A673 (cell line): ENCODE results near the gene CLEC18B. TPM values are rescaled to one million over a fixed set of nuclear protein-coding genes. Genes with fewer than 3 reads are reported as not detected.
A peak's percentile ranks its signal among the peaks of the same experiment; 100 is the strongest.
"Not testable (repeated sequence)": the region's sequence is repeated elsewhere in the genome, so short reads cannot be mapped to it uniquely, and the experiment has no call there.

Source experiments
- BruUV-seq: library from RNA; stranded (reverse); fragments of 400-500 nt; replicated peaks from 2 replicates; lab custom pipeline; 2021; lab: Mats Ljungman, UMichigan
- CTCF ChIA-PET: fragments of 300-600 bp; sonication (Branson Sonifier 250); formaldehyde crosslinking; loops from one replicate; lab custom pipeline; 2022; ENCODE audit warnings: antibody characterized with exemption; lab: Charles Lee
- POLR2A ChIA-PET: fragments of 300-600 bp; sonication (Branson Sonifier 250); formaldehyde crosslinking; loops from one replicate; lab custom pipeline; 2022; ENCODE audit warnings: antibody characterized with exemption; ENCODE audit not compliant: low non-redundant PET; lab: Charles Lee
- DNase-seq: peaks from one replicate; pipeline ENCODE4 v3.0.0-alpha.2; 2015; ENCODE audit warnings: low spot score
- H3K27ac ChIP-seq: fragments of 200-600 bp; sonication (generic); 2 replicates; pipeline ENCODE4 v1.5.1; 2016; ENCODE audit warnings: mixed run types, low read depth, mild to moderate bottlenecking, mixed read lengths, antibody characterized with exemption, low read length; ENCODE audit not compliant: poor library complexity, severe bottlenecking
- H3K27me3 ChIP-seq: fragments of 200-600 bp; sonication (generic); replicated peaks from 2 replicates; pipeline ENCODE4 v1.6.1; 2017; ENCODE audit warnings: mixed run types, low read depth, mild to moderate bottlenecking, mixed read lengths, antibody characterized with exemption, low read length; ENCODE audit not compliant: insufficient read depth, poor library complexity
- H3K36me3 ChIP-seq: fragments of 200-600 bp; sonication (generic); 2 replicates; pipeline ENCODE4 v1.6.1; 2016; ENCODE audit warnings: mixed run types, mild to moderate bottlenecking, mixed read lengths, antibody characterized with exemption, low read length; ENCODE audit not compliant: insufficient read depth, poor library complexity, severe bottlenecking
- H3K4me1 ChIP-seq: fragments of 200-600 bp; sonication (generic); 2 replicates; pipeline ENCODE4 v1.6.1; 2017; ENCODE audit warnings: mixed run types, mild to moderate bottlenecking, mixed read lengths, antibody characterized with exemption, low read length; ENCODE audit not compliant: insufficient read depth, poor library complexity, severe bottlenecking
- H3K4me3 ChIP-seq: fragments of 200-600 bp; sonication (generic); 2 replicates; pipeline ENCODE4 v1.5.1; 2016; ENCODE audit warnings: low read depth, mixed run types, mild to moderate bottlenecking, mixed read lengths, low read length; ENCODE audit not compliant: poor library complexity, severe bottlenecking
- H3K9me3 ChIP-seq: fragments of 200-600 bp; sonication (generic); 2 replicates; pipeline ENCODE4 v1.6.1; 2016; ENCODE audit warnings: mixed run types, low read depth, mild to moderate bottlenecking, mixed read lengths, antibody characterized with exemption, low read length; ENCODE audit not compliant: poor library complexity, severe bottlenecking
- EZH2 ChIP-seq: fragments of 200-600 bp; sonication (generic); IDR thresholded peaks from 2 replicates; pipeline ENCODE4 v1.6.1; 2017; ENCODE audit warnings: borderline replicate concordance, low read depth, mild to moderate bottlenecking, mixed read lengths, antibody characterized with exemption, low read length; ENCODE audit not compliant: poor library complexity, severe bottlenecking
- intact Hi-C: fragments of 100-400 bp; cut with micrococcal nuclease; formaldehyde crosslinking; loops from one replicate; pipeline ENCODE4 v1.10.0; 2022; ENCODE audit not compliant: unreplicated experiment
- total RNA-seq: library from RNA; stranded (reverse); gene quantifications from 2 replicates; pipeline ENCODE4 v1.2.3, GENCODE V29; 2021
- TF ChIP-seq, protein P1 (sequence below): fragments of 300-800, 200-600 bp; sonication (generic); conservative IDR thresholded peaks from 2 replicates; pipeline ENCODE4 v1.5.1; 2017; ENCODE audit warnings: low read depth, mild to moderate bottlenecking, antibody characterized with exemption, low read length, moderate library complexity, mixed read lengths

CLEC18B gene
- total RNA-seq, 1 experiment from 2014 or later = 37.7 TPM

DNA sequence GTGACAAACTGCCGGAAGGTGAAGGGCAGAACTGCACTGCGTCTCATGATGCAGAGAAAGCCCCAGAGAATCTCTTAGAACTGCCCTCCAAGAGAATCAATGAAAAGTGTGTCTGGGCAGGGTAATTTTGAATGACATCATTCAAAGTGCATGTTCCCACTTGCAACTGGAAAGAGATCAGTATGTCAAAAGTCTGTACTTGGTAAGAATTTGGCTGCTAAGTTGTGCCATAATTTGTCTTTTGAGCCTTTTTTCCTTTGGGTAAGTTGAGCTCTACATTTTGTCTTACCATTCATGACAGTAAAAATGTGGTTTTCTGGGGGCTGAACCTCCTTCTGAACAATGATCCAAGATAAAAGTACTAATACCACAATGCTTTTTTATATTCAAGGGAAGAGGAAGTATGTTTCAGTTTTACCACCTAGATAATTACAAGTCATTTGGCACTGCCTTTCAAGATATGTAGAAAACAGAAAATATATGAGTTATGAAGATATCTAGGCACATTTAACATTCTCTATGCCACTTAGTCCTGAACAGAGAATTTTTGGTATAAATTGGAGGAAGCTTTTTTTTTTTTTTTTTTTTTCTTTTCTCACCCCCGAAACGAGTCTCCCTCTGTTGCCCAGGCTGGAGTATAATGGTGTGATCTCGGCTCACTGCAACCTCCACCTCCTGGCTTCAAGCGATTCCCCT lies 38.8 kb downstream of the CLEC18B start:
- DNase-seq, H3K4me1 ChIP-seq, H3K36me3 ChIP-seq, H3K4me3 ChIP-seq, H3K9me3 ChIP-seq, intact Hi-C loops, H3K27me3 ChIP-seq, H3K27ac ChIP-seq, CTCF ChIA-PET: not testable (repeated sequence)
- TSS peak; percentile 30 for BruUV-seq
- POLR2A ChIA-PET = interaction anchor here (0.6 kb wide), 1 partner anchor 8 kb away, joined by 3 read pairs; no protein-coding TSS in a partner anchor

- BruUV-seq, H3K4me3 ChIP-seq, H3K9me3 ChIP-seq, intact Hi-C loops, CTCF ChIA-PET, H3K27ac ChIP-seq, H3K4me1 ChIP-seq, H3K36me3 ChIP-seq, H3K27me3 ChIP-seq, DNase-seq: not testable (repeated sequence)
- POLR2A ChIA-PET = interaction anchor here (0.7 kb wide), 1 partner anchor 9 kb away, joined by 3 read pairs; no protein-coding TSS in a partner anchor
Measured at GRCh38 chr16:74373847-74374184, 47.5 kb downstream of the CLEC18B start.

DNA sequence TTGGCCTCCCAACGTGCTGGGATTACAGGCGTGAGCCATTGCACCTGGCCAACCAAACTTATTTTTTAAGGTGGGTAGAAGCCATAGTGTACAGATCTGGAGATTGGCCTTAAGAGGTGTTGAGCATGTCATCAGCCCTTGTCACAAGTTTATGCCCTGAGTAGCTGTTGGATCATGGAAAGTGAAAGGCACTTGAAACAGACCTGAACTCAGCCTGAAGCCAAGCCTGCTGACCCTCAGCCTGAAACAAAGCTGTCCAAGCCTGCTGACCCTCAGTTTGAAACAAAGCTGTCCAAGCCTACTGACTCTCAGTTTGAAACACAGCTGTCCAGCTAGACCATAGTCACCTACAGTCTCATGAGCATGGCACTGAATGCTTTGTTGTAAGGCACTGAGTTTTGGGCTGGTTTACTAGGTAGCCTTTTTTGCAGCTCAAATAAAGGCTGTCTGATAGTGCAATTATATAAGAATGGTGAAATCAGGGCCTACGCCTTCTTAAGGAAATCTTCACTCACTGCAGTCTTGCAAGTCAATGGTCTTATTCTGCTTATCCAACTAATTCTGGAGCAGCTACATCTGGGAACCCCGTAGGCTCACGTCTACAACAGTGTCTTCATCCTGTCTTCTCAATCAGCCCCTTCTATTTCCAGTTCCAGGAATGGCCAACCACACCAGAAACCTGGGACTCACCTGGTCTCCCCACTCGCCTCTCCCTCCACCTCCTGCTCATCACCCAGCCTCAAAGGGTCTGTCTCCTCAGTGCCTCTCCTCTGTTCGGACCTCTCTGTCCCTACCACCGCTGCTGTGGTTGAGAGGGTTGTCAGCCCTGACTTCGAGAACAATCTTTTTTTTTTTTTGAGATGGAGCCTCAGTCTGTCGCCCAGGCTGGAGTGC lies 48.1 kb downstream of the CLEC18B start:
- H3K4me3 ChIP-seq = no peak overlapping the region
- no peaks in the 10 kb centered on the region for H3K4me1 ChIP-seq
- H3K27ac ChIP-seq = no peak overlapping the region
- intact Hi-C loops = no loop called here
- H3K27me3 ChIP-seq = no peaks in the 10 kb centered on the region
- no TSS peak for BruUV-seq
- no peaks in the 10 kb centered on the region for H3K9me3 ChIP-seq
- POLR2A ChIA-PET = no interaction called here
- CTCF ChIA-PET = no interaction called here
- no peaks in the 10 kb centered on the region for H3K36me3 ChIP-seq
- peak; percentile 20 for DNase-seq
- TF ChIP-seq EZH2 = no peak
- TF ChIP-seq, protein P1, sequence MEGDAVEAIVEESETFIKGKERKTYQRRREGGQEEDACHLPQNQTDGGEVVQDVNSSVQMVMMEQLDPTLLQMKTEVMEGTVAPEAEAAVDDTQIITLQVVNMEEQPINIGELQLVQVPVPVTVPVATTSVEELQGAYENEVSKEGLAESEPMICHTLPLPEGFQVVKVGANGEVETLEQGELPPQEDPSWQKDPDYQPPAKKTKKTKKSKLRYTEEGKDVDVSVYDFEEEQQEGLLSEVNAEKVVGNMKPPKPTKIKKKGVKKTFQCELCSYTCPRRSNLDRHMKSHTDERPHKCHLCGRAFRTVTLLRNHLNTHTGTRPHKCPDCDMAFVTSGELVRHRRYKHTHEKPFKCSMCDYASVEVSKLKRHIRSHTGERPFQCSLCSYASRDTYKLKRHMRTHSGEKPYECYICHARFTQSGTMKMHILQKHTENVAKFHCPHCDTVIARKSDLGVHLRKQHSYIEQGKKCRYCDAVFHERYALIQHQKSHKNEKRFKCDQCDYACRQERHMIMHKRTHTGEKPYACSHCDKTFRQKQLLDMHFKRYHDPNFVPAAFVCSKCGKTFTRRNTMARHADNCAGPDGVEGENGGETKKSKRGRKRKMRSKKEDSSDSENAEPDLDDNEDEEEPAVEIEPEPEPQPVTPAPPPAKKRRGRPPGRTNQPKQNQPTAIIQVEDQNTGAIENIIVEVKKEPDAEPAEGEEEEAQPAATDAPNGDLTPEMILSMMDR = no peak

- H3K36me3 ChIP-seq = no peaks in the 10 kb centered on the region
- no peaks in the 10 kb centered on the region for H3K9me3 ChIP-seq
- ChIA-PET POLR2A (no interaction called here), CTCF (no interaction called here)
- TF ChIP-seq, protein P1 = no peak
- TF ChIP-seq EZH2 = no peak
- BruUV-seq = no TSS peak
- H3K27ac ChIP-seq = no peak overlapping the region
- no peaks in the 10 kb centered on the region for H3K27me3 ChIP-seq
- no peaks in the 10 kb centered on the region for H3K4me1 ChIP-seq
- DNase-seq = no peak
- intact Hi-C loops = no loop called here
- no peak overlapping the region for H3K4me3 ChIP-seq
Measured at GRCh38 chr16:74372369-74372768, 48.9 kb downstream of the CLEC18B start.

- BruUV-seq, intact Hi-C loops, H3K27me3 ChIP-seq, H3K27ac ChIP-seq, DNase-seq, POLR2A ChIA-PET, CTCF ChIA-PET, H3K36me3 ChIP-seq, H3K4me3 ChIP-seq, H3K9me3 ChIP-seq, H3K4me1 ChIP-seq: not testable (repeated sequence)
Measured at GRCh38 chr16:74370338-74371135, 50.7 kb downstream of the CLEC18B start.
